ENCODE results near the gene DDIAS.
"Not testable (repeated sequence)": the region's sequence is repeated elsewhere in the genome, so short reads cannot be mapped to it uniquely, and the experiment has no call there.

Gene DDIAS

DNA sequence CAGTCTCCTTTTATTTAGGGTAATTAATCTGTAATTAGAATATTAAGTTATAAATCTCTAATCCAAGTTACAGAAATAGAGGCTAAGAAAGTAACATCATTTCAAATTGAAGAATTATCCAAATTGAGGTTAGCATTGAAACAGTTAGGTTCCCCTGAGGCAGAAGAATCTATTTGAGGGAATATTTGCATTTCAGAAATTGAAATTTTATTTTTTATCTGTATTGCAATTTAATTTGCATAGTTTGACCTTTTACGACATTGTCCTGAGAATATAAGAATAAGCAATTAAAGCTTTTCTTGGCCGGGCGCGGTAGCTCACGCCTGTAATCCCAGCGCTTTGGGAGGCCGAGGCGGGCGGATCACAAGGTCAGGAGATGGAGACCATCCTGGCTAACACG lies 27.6 kb downstream of the DDIAS start:
- DNase-seq: no peak

DNA sequence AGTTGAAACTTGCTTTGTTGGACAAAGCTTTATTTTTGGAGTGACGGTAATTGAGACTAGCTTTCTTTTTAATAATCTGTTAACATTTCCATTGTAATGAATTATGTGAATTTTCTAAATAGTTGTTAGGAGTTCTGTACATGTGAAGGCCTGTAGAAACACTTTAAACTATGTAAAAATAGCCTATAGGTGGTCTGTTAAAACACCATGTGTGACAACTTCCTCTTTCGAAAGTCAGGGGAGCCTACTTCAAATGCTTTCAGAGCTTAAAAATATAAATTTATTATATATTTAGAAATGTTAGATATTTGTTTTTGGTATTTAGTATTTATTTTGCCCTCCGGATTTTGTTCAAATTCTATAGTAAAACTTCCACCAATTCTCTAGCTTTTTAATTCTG lies 28.7 kb downstream of the DDIAS start:
- DNase-seq: no peak

DNA sequence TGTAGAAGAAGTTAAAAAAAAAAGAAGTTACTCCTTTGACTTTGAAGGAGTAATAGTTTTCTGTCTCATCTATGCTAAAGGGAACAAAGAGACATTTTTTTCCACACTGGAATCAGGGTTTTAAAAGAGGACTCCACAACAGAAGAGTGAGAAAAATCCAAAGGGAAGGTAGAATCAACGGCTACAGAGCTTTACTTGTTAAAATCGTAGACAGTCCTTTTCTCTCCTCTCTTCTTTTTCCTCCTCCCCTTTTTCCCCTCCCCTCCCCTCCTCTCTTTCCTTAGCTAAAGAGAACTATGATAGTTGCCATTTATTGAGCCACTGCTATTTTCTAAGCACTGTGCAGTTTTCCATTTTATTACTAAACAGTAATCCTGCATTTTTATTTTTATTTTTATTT lies 29.2 kb downstream of the DDIAS start:
- no peak for DNase-seq

DNA sequence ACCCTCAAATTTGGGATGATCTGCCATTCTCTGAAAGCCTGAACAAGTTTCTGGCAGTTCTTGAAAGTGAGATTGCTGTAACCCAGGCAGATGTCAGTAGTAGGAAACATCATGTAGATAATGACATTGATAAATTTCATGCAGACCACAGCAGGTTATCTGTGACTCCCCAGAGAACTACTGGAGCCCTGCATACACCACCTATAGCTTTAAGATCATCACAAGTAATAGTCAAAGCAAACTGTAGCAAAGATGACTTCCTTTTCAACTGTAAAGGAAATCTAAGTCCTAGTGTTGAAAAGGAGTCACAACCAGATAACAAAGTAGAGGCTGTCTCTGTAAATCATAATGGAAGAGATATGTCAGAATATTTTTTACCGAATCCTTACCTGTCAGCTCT lies 31.0 kb downstream of the DDIAS start:
- no peak for DNase-seq

DNA sequence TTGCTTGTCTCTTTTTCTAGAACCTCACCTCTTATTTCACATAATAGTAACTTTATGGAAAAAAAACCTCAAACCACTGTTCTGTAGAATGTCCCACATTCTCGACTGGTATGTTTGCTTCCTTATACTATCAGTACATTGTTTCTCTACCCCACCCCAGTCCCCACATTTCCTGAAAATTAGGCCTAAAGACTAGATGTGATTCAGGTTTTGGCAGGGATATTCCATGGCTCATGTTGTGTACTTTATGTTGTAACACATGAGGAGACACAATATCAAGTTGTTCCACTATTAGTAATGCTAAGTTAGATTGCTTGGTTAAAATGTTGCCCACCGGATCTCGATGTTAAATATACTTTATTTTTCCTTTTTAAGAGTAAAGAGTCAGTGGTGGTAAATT lies 34.7 kb downstream of the DDIAS start:
- DNase-seq: no peak

DNA sequence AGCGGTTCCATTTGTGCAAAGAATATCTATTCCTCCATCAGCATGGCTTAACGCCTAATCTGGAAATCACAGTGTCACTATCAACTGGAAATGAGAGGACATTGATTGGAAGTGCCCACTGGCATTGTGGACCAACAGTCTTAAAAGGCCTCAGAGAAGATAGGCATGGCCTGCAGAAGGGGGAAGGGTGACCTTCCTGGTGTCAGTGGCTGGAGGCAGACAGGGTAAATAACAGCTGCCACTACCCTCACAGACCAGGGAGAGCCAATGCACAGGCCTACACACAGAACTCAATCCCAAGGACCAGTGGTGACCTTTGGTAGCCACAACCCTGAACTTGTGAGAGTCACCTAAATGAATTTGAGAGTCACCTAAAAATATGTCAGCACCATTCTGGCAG lies 36.0 kb downstream of the DDIAS start:
- no peak for DNase-seq

DNA sequence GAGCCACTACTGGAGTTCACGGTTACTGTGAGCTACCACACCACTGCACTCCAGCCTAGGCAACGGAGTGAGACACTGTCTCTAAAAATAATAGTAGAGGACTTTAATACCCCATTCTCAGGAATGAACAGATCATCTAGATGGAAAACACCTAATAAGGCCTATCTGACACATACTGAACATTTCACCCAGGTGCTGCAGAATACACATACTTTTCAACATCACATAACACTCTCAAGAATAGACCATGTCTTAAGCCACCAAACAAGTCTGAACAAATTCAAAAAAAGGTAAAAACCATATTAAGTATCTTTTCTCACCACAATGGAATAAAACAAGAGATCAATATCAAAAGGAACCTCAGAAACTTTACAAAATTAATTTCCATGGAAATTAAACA lies 37.9 kb downstream of the DDIAS start:
- DNase-seq: no peak

DNA sequence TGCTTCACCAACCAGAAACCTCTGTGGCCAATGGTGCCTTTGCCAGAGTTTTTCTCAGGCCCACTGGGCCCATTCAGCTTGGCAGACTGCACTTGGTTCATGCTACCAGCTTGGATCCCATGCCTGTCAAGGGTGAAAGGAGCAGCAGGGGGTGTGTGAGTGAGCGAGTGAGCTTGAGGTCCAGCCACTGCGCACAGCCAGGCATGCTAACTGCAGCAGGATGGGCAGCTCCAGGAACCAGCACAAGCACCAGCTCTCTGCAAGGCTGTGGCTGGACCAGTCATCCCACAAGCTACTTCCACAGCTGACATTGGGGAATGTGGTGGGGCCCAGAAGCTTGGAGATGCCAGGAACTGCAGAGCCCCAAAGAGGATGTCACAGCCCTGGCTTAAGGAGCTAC lies 40.8 kb downstream of the DDIAS start:
- DNase-seq: no peak

DNA sequence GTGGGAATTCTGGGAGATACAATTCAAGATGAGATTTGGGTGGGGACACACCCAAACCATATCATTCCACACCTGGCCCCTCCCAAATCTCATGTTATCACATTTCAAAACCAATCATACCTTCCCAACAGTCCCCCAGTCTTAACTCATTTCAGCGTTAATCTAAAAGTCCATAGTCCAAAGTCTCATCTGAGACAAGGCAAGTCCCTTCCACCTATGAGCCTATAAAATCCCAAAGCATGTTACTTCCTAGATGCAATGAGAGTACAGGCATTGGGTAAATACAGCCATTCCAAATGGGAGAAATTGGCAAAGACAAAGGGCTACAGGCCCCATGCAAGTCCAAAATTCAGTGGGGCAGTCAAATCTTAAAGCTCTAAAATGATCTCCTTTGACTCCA lies 41.9 kb downstream of the DDIAS start:
- not testable (repeated sequence) for DNase-seq

DNA sequence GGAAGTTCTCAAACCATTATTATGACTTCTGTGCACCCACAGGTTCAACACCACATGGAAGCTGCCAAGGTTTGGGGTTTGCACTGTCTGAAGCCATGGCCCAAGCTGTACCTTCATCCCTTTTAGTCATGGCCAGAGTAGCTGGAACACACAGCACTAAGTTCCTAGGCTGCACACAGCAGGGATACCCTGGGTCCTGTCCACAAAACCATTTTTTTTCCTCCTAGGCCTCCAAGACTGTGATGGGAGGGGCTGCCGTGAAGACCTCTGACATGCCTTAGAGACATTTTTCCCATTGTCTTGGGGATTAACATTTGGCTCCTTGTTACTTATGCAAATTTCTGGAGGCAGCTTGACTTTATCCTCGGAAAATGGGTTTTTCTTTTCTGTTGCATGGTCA lies 42.7 kb downstream of the DDIAS start:
- DNase-seq: no peak

DNA sequence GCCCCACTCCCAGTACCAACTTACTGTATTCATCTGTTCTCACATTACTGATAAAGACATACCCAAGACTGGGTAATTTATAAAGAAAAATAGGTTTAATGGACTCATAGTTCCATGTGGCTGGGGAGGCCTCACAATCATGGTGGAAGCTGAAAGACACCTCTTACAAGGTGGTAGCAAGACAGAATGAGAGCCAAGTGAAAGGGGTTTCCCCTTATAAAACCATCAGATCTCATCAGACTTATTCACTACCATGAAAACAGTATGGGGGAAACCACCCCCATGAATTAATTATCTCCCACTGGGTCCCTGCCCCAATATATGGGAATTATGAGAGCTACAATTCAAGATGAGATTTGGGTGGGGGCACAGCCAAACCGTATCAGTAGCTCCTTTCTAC lies 43.5 kb downstream of the DDIAS start:
- DNase-seq: not testable (repeated sequence)

DNA sequence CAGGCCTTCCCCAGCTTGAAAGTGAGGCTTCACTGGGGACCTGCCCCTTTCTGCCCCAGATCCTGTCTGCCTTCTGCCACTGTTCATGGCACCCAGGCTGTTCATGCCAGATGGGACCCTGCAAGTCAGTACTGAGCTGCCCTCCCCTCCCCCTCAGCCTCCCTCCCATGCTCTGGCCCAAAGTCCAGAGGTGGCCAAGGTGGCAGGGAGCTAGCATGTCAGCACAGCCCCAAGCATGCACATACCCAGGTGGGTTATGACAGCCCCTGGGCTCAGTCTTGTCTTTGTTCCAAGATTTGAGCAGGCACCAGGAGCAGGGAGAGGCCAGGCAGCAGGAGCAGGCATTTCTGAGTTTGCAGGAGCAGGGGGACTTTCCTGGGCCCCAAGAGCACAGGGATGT lies 44.1 kb downstream of the DDIAS start:
- no peak for DNase-seq

DNA sequence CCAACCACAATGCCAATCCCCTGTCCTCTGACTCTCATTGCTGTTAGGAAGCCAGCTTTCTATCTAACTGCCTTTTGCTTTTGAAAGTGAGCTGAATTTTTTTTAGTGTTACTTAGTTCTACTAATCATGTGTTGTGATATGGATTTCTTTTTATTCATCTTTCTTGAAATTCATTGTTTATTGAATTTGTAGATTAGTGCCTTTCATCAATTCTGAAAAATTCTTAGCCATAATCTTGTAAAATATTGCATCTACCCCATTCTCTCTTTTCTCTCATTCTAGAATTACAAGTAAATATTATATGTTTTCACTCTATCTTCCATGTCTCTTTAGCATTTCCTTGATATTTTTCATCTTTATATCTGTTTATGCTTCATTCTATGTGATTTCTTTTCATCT lies 47.8 kb downstream of the DDIAS start:
- no peak for DNase-seq

DNA sequence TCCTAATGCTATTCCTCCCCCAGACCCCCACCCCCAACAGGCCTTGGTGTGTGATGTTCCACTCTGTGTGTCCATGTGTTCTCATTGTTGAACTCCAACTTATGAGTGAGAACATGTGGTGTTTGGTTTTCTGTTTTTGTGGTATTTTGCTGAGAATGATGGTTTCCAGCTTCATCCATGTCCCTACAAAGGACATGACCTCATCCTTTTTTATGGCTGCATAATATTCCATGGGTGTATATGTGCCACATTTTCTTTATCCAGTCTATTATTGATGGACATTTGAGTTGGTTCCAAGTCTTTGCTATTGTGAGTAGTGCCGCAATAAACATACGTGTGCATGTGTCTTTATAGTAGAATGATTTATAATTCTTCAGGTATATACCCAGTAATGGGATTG lies 49.0 kb downstream of the DDIAS start:
- DNase-seq: not testable (repeated sequence)

DNA sequence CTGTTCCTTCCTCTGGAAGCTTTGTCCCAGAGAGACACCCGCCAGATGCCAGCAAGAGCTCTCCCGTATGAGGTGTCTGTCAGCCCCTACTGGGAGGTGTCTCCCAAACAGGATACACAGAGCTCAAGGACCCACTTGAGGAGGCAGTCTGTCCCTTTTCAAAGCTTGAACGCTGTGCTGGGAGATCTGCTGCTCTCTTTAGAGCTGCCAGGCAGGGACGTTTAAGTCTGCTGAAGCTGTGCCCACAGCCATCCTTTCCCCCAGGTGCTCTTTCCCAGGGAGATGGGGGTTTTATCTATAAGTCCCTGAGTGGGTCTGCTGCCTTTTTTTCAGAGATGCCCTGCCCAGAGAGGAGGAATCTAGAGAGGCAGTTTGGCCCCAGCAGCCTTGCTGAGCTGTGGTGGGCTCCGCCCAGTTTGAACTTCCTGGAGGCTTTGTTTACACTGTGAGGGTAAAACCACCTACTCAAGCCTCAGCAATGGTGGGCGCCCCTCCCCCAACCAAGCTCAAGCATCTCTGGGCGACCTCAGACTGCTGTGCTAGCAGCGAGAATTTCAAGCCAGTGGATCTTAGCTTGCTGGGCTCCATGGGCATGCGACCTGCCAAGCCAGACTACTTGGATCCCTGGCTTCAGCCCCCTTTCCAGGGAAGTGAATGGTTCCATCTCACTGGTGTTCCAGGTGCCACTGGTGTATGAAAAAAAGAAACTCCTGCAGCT lies 54.4 kb downstream of the DDIAS start:
- not testable (repeated sequence) for DNase-seq

DNA sequence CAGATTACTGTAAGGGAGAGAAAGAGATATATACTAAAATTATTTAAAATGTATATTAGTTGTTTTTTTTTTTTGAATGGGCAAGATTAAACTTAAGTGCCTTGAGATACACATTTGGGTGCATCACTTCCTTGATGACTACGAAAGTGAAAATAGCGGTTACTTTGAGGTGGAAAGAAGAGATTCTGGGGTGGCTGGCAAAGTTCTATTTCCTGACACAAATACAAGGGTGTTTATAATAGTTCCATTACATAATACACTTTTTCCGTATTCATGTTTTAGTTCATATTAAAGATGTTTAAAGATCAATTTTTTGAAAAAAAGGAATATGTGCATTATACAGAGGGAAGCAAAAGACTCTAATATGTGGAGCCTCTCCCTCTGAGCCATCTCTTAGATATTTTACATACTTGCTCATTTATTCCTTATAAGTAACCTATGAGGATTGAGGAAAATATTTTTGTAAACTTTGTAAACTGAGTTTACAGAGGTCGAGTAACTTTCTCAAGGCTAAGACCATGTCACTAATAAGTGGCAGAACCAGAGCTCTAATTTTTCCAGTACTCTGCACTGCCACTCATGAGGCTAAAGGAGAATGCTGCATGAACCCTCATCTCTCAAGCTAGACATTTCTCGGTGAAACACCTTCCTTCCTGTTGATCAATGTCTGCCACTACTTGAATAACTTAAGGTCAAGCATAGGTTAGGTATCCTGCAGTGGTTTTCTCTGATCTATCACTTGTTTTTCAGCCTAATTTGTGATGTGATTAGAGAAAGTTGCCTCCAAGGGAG lies 58.6 kb downstream of the DDIAS start:
- no peak for DNase-seq

DNA sequence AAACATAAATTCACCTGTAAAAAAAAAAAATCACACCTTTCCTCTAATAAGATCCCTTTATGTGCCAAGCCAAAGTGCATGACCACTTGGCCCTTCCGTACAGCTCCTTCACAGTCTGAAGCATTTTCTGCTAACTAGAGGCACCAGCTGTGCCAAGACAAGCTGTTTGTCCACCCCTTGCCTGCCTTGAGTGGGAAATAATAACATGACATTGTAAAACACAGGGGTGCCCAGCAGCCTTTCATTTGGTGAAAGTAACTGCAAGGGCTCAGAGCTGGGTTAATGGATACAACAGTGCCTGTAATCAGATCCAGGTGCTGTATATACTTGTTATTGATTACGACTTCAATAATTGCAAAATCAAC lies 59.2 kb downstream of the DDIAS start:
- no peak for DNase-seq

DNA sequence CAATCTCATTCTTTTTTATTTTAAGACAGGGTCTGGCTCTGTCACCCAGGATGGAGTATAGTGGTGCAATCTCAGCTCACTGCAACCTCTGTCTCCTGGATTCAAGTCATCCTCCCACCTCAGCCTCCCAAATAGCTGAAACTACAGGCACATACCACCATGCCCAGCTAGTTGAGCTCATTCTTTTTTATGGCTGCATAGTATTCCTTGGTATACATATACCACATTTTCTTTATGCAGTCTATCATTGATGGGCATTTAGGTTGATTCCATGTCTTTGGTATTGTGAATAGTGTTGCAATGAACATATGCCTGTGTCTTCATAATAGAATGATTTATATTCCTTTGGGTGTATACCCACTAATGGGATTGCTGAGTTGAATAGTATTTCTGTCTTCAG lies 60.5 kb downstream of the DDIAS start:
- not testable (repeated sequence) for DNase-seq

DNA sequence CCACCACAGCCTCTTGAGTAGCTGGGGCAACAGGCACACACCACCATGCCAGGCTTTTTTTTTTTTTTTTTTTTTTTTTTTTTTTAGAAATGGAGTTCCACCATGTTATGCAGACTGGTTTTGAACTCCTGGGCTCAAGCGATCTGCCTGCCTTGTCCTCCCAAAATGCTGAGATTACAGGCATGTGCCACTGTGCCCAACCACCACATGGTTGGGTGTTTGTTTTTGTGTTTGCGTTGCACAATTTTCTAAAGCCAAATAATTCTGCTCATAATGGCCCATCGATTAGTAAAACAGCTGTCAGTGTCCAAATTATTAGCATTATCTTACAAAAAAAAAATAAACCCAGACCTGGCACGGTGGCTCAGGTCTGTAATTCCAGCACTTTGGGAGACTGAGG lies 65.8 kb downstream of the DDIAS start:
- no peak for DNase-seq

DNA sequence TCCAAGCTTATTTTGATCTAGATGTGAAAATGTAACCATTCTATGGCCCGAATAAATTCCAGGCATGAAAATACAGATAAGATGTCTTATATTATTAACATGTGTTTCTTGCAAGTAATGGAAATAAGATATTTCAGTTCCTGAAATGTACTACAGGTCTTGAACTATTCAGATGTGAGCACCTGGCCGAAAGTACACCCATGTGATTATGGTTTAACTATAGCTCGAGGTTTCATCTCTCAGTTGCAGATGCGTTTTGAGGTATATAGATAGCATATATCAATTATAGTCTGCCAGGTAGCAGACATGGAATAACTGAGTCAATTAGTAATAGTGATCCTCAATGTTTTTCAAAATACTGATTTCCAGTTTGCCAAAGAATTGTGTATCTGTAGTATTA lies 68.3 kb downstream of the DDIAS start:
- no peak for DNase-seq

DNA sequence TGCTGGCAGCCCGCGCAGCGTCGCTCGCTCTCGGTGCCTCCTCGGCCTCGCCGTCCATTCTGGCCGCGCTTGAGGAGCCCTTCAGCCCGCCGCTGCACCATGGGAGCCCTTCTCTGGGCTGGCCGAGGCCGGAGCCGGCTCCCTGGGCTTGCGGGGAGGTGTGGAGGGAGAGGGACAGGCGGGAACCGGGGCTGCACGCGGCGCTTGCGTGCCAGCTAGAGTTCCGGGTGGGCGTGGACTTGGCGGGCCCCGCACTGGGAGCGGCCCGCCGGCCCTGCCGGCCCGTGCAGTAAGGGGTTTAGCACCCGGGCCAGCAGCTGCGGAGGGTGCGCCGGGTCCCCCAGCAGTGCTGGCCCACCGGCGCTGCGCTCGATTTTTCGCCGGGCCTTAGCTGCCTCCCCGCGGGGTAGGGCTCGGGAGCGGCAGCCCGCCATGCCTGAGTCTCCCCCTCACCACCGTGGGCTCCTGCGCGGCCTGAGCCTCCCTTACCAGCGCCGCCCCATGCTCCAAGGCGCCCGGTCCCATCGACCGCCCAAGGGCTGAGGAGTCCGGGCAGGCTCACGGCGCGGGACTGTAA lies 69.1 kb downstream of the DDIAS start:
- DNase-seq: not testable (repeated sequence)

DNA sequence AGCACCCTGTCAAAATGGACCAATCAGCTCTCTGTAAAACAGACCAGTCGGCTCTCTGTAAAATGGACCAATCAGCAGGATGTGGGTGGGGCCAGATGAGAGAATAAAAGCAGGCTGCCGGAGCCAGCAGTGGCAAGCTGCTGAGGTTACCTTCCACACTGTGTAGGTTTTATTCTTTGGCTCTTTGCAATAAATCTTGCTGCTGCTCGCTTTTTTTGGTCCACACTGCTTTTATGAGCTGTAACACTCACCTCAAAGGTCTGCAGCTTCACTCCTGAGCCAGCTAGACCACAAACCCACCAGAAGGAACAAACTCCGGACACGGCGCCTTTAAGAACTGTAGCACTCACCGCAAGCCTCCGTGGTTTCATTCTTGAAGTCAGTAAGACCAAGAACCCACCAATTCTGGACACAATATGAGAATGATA lies 70.0 kb downstream of the DDIAS start:
- DNase-seq: not testable (repeated sequence)

DNA sequence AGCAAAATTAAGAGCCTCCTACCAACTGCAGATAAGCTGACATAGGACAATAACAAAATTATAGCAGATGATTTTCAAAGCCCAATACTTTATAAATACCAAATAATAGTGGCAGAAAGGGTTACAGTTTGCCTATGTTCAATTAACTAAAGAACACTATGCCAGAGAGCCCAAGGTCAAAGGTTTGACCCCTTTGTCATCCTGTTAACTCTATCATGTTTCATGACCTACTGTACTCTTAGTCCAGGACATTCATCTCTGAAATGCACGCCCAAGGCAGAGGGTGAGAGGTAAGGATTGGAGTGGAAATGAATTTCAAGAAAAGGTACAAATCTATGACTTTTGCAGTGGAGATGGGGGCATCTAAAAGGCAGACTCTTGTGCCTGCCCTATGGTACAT lies 70.6 kb downstream of the DDIAS start:
- DNase-seq: no peak

DNA sequence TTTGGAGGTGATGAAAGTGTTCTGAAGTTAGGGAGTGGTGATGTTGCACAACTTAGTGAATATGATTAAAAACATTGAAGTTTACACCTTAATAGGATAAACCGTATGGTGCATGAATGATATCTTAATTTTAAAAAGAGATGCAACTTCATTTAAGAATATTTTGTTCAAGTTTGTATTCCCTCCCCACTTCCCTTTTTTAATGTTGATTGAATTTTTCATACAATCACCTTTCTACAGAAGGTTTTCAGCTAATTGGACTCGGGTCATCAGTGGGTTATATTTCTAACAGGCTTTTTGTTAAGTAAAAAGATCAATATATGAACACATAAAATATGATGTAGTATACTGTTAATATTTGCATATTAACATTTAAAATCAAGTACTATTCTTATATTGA lies 72.6 kb downstream of the DDIAS start:
- no peak for DNase-seq

Measured in 8988T (cell line).